Measurements from ENCODE around the gene DDAH1. TPM values are rescaled to one million over a fixed set of nuclear protein-coding genes. Genes with fewer than 3 reads are reported as not detected.

DDAH1 gene
- polyA plus RNA-seq, 2 of the 4 experiments (the other 2 are of a cell fraction), result 5.7 to 12.6 TPM

GRCh38 chr1:85358702-85359438 lies 106.1 kb downstream of the DDAH1 start:
- TF ChIP-seq HDAC2 (IDR thresholded peaks at IDR 0.05) (no peak), JUN (IDR thresholded peaks at IDR 0.05) (no peak), RARB (CRISPR knock-in tag; IDR thresholded peaks at IDR 0.05) (no peak), BHLHE40 (IDR thresholded peaks at IDR 0.05; ENCODE audit: low read depth, low read length) (no peak), FOSL2 (IDR thresholded peaks at IDR 0.05) (no peak), FOSL2 (CRISPR knock-in tag; IDR thresholded peaks at IDR 0.05) (no peak), PHF8 (IDR thresholded peaks at IDR 0.05; ENCODE audit: borderline replicate concordance, low read depth) (no peak), BCL3 (IDR thresholded peaks at IDR 0.05) (no peak), MYC (IDR thresholded peaks at IDR 0.05; ENCODE audit: borderline replicate concordance, low read length) (no peak), TFCP2L1 (CRISPR knock-in tag; IDR thresholded peaks at IDR 0.05) (no peak)
- TF ChIP-seq, protein P1, sequence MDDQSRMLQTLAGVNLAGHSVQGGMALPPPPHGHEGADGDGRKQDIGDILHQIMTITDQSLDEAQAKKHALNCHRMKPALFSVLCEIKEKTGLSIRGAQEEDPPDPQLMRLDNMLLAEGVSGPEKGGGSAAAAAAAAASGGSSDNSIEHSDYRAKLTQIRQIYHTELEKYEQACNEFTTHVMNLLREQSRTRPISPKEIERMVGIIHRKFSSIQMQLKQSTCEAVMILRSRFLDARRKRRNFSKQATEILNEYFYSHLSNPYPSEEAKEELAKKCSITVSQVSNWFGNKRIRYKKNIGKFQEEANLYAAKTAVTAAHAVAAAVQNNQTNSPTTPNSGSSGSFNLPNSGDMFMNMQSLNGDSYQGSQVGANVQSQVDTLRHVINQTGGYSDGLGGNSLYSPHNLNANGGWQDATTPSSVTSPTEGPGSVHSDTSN (IDR thresholded peaks at IDR 0.05), result no peak
- TF ChIP-seq, protein P2, sequence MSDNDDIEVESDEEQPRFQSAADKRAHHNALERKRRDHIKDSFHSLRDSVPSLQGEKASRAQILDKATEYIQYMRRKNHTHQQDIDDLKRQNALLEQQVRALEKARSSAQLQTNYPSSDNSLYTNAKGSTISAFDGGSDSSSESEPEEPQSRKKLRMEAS (IDR thresholded peaks at IDR 0.05), result no peak
- no peak for DNase-seq (ENCODE audit: low read depth in 1 of 2, low spot score in 1 of 2)
- no peak overlapping the region for H3K4me3 ChIP-seq
- ChIA-PET POLR2A (no interaction called here), CTCF (interaction anchor here (1.6 to 1.8 kb wide), 2 partner anchors 15 to 50 kb away, joined by 4 to 6 read pairs; no protein-coding TSS in a partner anchor)
- FAIRE-seq, result no peak
- WGBS (ENCODE audit: missing lambda C conversion rate), result 92% methylated on average over 5 of the region's 5 CpGs
- H3K4me1 ChIP-seq, result peaks cover 44% of the 10 kb centered on the region
- no peak for ATAC-seq
- H3K27ac ChIP-seq, result no peak overlapping the region
- H3K9me3 ChIP-seq, result no peaks in the 10 kb centered on the region
- H3K4me2 ChIP-seq, result no peak overlapping the region

- POLR2A ChIA-PET, result no interaction called here
- Histone ChIP-seq H3K4me2 (no peak overlapping the region), H3K4me1 (peaks cover 44% of the 10 kb centered on the region), H3K4me3 (no peak overlapping the region), H3K27ac (no peak overlapping the region), H3K9me3 (no peaks in the 10 kb centered on the region)
- FAIRE-seq (no peak), DNase-seq (ENCODE audit: low read depth in 1 of 2, low spot score in 1 of 2) (no peak), ATAC-seq (no peak)
- CTCF ChIA-PET, result no interaction called here
- 93% methylated on average over 2 of the region's 2 CpGs for WGBS (ENCODE audit: missing lambda C conversion rate)
- TF ChIP-seq NPAS2 (CRISPR knock-in tag; IDR thresholded peaks at IDR 0.05; ENCODE audit: borderline replicate concordance) (no peak), CHD4 (IDR thresholded peaks at IDR 0.05; ENCODE audit: borderline replicate concordance) (no peak), POLR2AphosphoS2 (conservative IDR thresholded peaks at IDR 0.05; ENCODE audit: low read length) (no peak), E2F6 (IDR thresholded peaks at IDR 0.05; ENCODE audit: borderline replicate concordance, low read depth) (no peak), FOSB (CRISPR knock-in tag; IDR thresholded peaks at IDR 0.05) (no peak), EHMT2 (IDR thresholded peaks at IDR 0.05; ENCODE audit: low read depth) (no peak), RAD21 (conservative IDR thresholded peaks at IDR 0.05 in 1 of 2, IDR thresholded peaks at IDR 0.05 in 1 of 2) (no peak), ELK1 (IDR thresholded peaks at IDR 0.05; ENCODE audit: low read depth, low read length) (no peak), CEBPB (IDR thresholded peaks at IDR 0.05) (no peak), HDAC2 (IDR thresholded peaks at IDR 0.05) (no peak), ATOH8 (CRISPR knock-in tag; IDR thresholded peaks at IDR 0.05; ENCODE audit: low read depth) (no peak)
- TF ChIP-seq, protein P3, sequence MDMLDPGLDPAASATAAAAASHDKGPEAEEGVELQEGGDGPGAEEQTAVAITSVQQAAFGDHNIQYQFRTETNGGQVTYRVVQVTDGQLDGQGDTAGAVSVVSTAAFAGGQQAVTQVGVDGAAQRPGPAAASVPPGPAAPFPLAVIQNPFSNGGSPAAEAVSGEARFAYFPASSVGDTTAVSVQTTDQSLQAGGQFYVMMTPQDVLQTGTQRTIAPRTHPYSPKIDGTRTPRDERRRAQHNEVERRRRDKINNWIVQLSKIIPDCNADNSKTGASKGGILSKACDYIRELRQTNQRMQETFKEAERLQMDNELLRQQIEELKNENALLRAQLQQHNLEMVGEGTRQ (IDR thresholded peaks at IDR 0.05), result no peak
- TF ChIP-seq, protein P4, sequence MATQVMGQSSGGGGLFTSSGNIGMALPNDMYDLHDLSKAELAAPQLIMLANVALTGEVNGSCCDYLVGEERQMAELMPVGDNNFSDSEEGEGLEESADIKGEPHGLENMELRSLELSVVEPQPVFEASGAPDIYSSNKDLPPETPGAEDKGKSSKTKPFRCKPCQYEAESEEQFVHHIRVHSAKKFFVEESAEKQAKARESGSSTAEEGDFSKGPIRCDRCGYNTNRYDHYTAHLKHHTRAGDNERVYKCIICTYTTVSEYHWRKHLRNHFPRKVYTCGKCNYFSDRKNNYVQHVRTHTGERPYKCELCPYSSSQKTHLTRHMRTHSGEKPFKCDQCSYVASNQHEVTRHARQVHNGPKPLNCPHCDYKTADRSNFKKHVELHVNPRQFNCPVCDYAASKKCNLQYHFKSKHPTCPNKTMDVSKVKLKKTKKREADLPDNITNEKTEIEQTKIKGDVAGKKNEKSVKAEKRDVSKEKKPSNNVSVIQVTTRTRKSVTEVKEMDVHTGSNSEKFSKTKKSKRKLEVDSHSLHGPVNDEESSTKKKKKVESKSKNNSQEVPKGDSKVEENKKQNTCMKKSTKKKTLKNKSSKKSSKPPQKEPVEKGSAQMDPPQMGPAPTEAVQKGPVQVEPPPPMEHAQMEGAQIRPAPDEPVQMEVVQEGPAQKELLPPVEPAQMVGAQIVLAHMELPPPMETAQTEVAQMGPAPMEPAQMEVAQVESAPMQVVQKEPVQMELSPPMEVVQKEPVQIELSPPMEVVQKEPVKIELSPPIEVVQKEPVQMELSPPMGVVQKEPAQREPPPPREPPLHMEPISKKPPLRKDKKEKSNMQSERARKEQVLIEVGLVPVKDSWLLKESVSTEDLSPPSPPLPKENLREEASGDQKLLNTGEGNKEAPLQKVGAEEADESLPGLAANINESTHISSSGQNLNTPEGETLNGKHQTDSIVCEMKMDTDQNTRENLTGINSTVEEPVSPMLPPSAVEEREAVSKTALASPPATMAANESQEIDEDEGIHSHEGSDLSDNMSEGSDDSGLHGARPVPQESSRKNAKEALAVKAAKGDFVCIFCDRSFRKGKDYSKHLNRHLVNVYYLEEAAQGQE (IDR thresholded peaks at IDR 0.05), result no peak
- TF ChIP-seq, protein P5, sequence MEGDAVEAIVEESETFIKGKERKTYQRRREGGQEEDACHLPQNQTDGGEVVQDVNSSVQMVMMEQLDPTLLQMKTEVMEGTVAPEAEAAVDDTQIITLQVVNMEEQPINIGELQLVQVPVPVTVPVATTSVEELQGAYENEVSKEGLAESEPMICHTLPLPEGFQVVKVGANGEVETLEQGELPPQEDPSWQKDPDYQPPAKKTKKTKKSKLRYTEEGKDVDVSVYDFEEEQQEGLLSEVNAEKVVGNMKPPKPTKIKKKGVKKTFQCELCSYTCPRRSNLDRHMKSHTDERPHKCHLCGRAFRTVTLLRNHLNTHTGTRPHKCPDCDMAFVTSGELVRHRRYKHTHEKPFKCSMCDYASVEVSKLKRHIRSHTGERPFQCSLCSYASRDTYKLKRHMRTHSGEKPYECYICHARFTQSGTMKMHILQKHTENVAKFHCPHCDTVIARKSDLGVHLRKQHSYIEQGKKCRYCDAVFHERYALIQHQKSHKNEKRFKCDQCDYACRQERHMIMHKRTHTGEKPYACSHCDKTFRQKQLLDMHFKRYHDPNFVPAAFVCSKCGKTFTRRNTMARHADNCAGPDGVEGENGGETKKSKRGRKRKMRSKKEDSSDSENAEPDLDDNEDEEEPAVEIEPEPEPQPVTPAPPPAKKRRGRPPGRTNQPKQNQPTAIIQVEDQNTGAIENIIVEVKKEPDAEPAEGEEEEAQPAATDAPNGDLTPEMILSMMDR (IDR thresholded peaks at IDR 0.05), result no peak
Observed at GRCh38 chr1:85357817-85358216, 107.1 kb downstream of the DDAH1 start.
